Naive thymus-derived CD4-positive, alpha-beta T cell (primary cell): ENCODE results near the gene DLG2. TPM values are rescaled to one million over a fixed set of nuclear protein-coding genes. Genes with fewer than 3 reads are reported as not detected.

Source experiments
- ATAC-seq: fragments of 150-1000 bp; cut with Tn5 transposase; 2 replicates; pipeline ENCODE4 v1.10.0; 2021; ENCODE audit warnings: mild to moderate bottlenecking, moderate library complexity
- CTCF ChIA-PET: fragments of 350-600 bp; sonication (Branson Sonifier 250); formaldehyde crosslinking; loops from one replicate; lab custom pipeline; 2021; ENCODE audit warnings: antibody characterized with exemption; lab: Charles Lee
- POLR2A ChIA-PET: fragments of 350-600 bp; sonication (Branson Sonifier 250); formaldehyde crosslinking; loops from one replicate; lab custom pipeline; 2021; ENCODE audit warnings: antibody characterized with exemption, inconsistent platforms; lab: Charles Lee
- DNase-seq, 9 donors: peaks; one replicate each; pipeline versions ENCODE4 v3.0.0 to v3.0.0-alpha.2; 2020 to 2022; ENCODE audit warnings: mixed read lengths in 1 of 9
- H3K27ac ChIP-seq: one replicate; pipeline ENCODE4 v1.7.0; 2013; ENCODE audit warnings: mild to moderate bottlenecking, low read depth, low read length, moderate library complexity
- H3K27me3 ChIP-seq, 2 donors: one replicate each; pipeline ENCODE4 v1.7.0; 2013; ENCODE audit warnings: low read length in 2 of 2, mild to moderate bottlenecking in 2 of 2, moderate library complexity in 2 of 2; ENCODE audit not compliant: control insufficient read depth in 2 of 2, insufficient read depth in 2 of 2
- H3K36me3 ChIP-seq, 3 experiments: 1 replicate in 2 of 3; 2 replicates in 1 of 3; pipeline ENCODE4 v1.7.0; 2013; ENCODE audit warnings: low read length in 3 of 3, mild to moderate bottlenecking in 3 of 3, moderate library complexity in 1 of 3; ENCODE audit not compliant: insufficient read depth in 3 of 3, control insufficient read depth in 2 of 3
- H3K4me1 ChIP-seq, 2 donors: one replicate each; pipeline ENCODE4 v1.7.0; 2013; ENCODE audit warnings: low read length in 2 of 2, mild to moderate bottlenecking in 2 of 2, moderate library complexity in 1 of 2; ENCODE audit not compliant: control insufficient read depth in 2 of 2, insufficient read depth in 2 of 2
- H3K4me3 ChIP-seq: 2 replicates; pipeline ENCODE4 v1.7.0; 2013; ENCODE audit warnings: mild to moderate bottlenecking, low read length
- H3K9me3 ChIP-seq, 3 experiments: 1 replicate in 2 of 3; 2 replicates in 1 of 3; pipeline ENCODE4 v1.7.0; 2013; ENCODE audit warnings: low read length in 3 of 3; ENCODE audit not compliant: control insufficient read depth in 2 of 3
- H3K27ac Mint-ChIP-seq, 9 donors: one replicate each; pipeline ENCODE4 v1.8.0; 2020 to 2022; ENCODE audit warnings: mixed read lengths in 9 of 9, mild to moderate bottlenecking in 8 of 9, moderate library complexity in 5 of 9, inconsistent platforms in 2 of 9
- H3K27me3 Mint-ChIP-seq, 5 donors: one replicate each; pipeline ENCODE4 v1.8.0; 2021 to 2022; ENCODE audit warnings: mixed read lengths in 5 of 5, mild to moderate bottlenecking in 1 of 5
- H3K36me3 Mint-ChIP-seq, 5 donors: one replicate each; pipeline ENCODE4 v1.8.0; 2020 to 2022; ENCODE audit warnings: mixed read lengths in 5 of 5, mild to moderate bottlenecking in 3 of 5, inconsistent platforms in 1 of 5
- H3K4me1 Mint-ChIP-seq, 7 donors: one replicate each; pipeline ENCODE4 v1.8.0; 2020 to 2022; ENCODE audit warnings: mixed read lengths in 7 of 7, mild to moderate bottlenecking in 3 of 7, inconsistent platforms in 1 of 7
- H3K4me3 Mint-ChIP-seq, 10 donors: one replicate each; pipeline ENCODE4 v1.8.0; 2020 to 2022; ENCODE audit warnings: mild to moderate bottlenecking in 10 of 10, mixed read lengths in 10 of 10, moderate library complexity in 6 of 10, inconsistent platforms in 2 of 10
- H3K9me3 Mint-ChIP-seq, 11 donors: one replicate each; pipeline ENCODE4 v1.8.0; 2020 to 2022; ENCODE audit warnings: mixed read lengths in 11 of 11, mild to moderate bottlenecking in 4 of 11, inconsistent platforms in 1 of 11, moderate library complexity in 1 of 11
- intact Hi-C, 2 donors: fragments of 100-400 bp; cut with micrococcal nuclease; formaldehyde crosslinking; loops; one replicate each; pipeline ENCODE4 v1.15.1; 2023
- polyA plus RNA-seq, 2 donors: library from polyadenylated mRNA; unstranded; fragments of 300-500 nt; fragmentation: Illumina TruSeq; gene quantifications; one replicate each; pipeline ENCODE4 v1.2.3, GENCODE V29; 2021
- total RNA-seq, 6 experiments: library from RNA in 5 of 6; stranded (reverse) in 5 of 6; gene quantifications; 1 replicate in 5 of 6; 2 replicates in 1 of 6; pipeline ENCODE4 v1.2.3 and lab custom pipeline; 2021 to 2026

The DLG2 gene
- total and polyA plus RNA-seq, 7 experiments from 2014 or later, result 0.64 to 6.1 (median 3.7) TPM

GRCh38 chr11:84414920-84415319 lies 1212.2 kb downstream of the DLG2 start:
- Mint-ChIP-seq H3K4me3 (no peak overlapping the region), H3K4me1 (no peaks in the 10 kb centered on the region), H3K27me3 (no peaks in the 10 kb centered on the region), H3K9me3 (peaks cover 0 to 16% (median 4%) of the 10 kb centered on the region in 11 donors), H3K36me3 (no peaks in the 10 kb centered on the region), H3K27ac (no peak overlapping the region)
- Histone ChIP-seq H3K9me3 (peaks cover 0 to 4% (median 0%) of the 10 kb centered on the region in 3 experiments), H3K27me3 (no peaks in the 10 kb centered on the region), H3K4me1 (no peaks in the 10 kb centered on the region), H3K27ac (no peak overlapping the region), H3K4me3 (no peak overlapping the region), H3K36me3 (no peaks in the 10 kb centered on the region)
- ATAC-seq (no peak), DNase-seq (no peak)
- ChIA-PET POLR2A (no interaction called here), CTCF (no interaction called here)
- intact Hi-C loops, result no loop called here

- no peak overlapping the region for H3K27ac Mint-ChIP-seq
- no peaks in the 10 kb centered on the region for H3K36me3 ChIP-seq
- ChIA-PET CTCF (no interaction called here), POLR2A (no interaction called here)
- no peak overlapping the region for H3K4me3 ChIP-seq
- H3K9me3 ChIP-seq, result peaks cover 0 to 4% (median 0%) of the 10 kb centered on the region in 3 experiments
- H3K27me3 ChIP-seq, result no peaks in the 10 kb centered on the region
- no peaks in the 10 kb centered on the region for H3K4me1 Mint-ChIP-seq
- H3K4me3 Mint-ChIP-seq, result no peak overlapping the region
- H3K27ac ChIP-seq, result no peak overlapping the region
- no peaks in the 10 kb centered on the region for H3K36me3 Mint-ChIP-seq
- no peaks in the 10 kb centered on the region for H3K27me3 Mint-ChIP-seq
- H3K4me1 ChIP-seq, result no peaks in the 10 kb centered on the region
- ATAC-seq (no peak), DNase-seq (no peak)
- intact Hi-C loops, result no loop called here
- H3K9me3 Mint-ChIP-seq, result peaks cover 0 to 19% (median 4%) of the 10 kb centered on the region in 11 donors
Measured at GRCh38 chr11:84413549-84413948, 1213.6 kb downstream of the DLG2 start.

- Mint-ChIP-seq H3K36me3 (no peaks in the 10 kb centered on the region), H3K9me3 (peaks cover 0 to 17% (median 4%) of the 10 kb centered on the region in 11 donors), H3K27ac (no peak overlapping the region), H3K4me3 (no peak overlapping the region), H3K27me3 (no peaks in the 10 kb centered on the region), H3K4me1 (no peaks in the 10 kb centered on the region)
- no peaks in the 10 kb centered on the region for H3K27me3 ChIP-seq
- intact Hi-C loops, result no loop called here
- no peaks in the 10 kb centered on the region for H3K4me1 ChIP-seq
- no peaks in the 10 kb centered on the region for H3K36me3 ChIP-seq
- CTCF ChIA-PET, result no interaction called here
- peaks cover 0 to 4% (median 0%) of the 10 kb centered on the region in 3 experiments for H3K9me3 ChIP-seq
- no peak overlapping the region for H3K4me3 ChIP-seq
- no peak overlapping the region for H3K27ac ChIP-seq
- POLR2A ChIA-PET, result no interaction called here
- no peak for ATAC-seq
- no peak for DNase-seq
Measured at GRCh38 chr11:84412862-84413261, 1214.3 kb downstream of the DLG2 start.

GRCh38 chr11:84408946-84409411 lies 1218.2 kb downstream of the DLG2 start:
- no peak overlapping the region for H3K4me3 ChIP-seq
- no peak overlapping the region for H3K27ac ChIP-seq
- H3K27ac Mint-ChIP-seq, result no peak overlapping the region
- H3K27me3 Mint-ChIP-seq, result no peaks in the 10 kb centered on the region
- H3K9me3 ChIP-seq, result no peaks in the 10 kb centered on the region
- peaks cover 0 to 24% (median 8%) of the 10 kb centered on the region in 11 donors for H3K9me3 Mint-ChIP-seq
- H3K4me1 ChIP-seq, result no peaks in the 10 kb centered on the region
- H3K27me3 ChIP-seq, result no peaks in the 10 kb centered on the region
- H3K4me3 Mint-ChIP-seq, result no peak overlapping the region
- H3K4me1 Mint-ChIP-seq, result no peaks in the 10 kb centered on the region
- ChIA-PET CTCF (no interaction called here), POLR2A (no interaction called here)
- intact Hi-C loops, result no loop called here
- ATAC-seq (no peak), DNase-seq (no peak)
- no peaks in the 10 kb centered on the region for H3K36me3 ChIP-seq
- H3K36me3 Mint-ChIP-seq, result no peaks in the 10 kb centered on the region

GRCh38 chr11:84407091-84407490 lies 1220.1 kb downstream of the DLG2 start:
- peaks cover 0 to 27% (median 14%) of the 10 kb centered on the region in 11 donors for H3K9me3 Mint-ChIP-seq
- H3K4me3 Mint-ChIP-seq, result no peak overlapping the region
- CTCF ChIA-PET, result no interaction called here
- H3K27ac Mint-ChIP-seq, result no peak overlapping the region
- no peaks in the 10 kb centered on the region for H3K27me3 Mint-ChIP-seq
- intact Hi-C loops, result no loop called here
- Histone ChIP-seq H3K27ac (no peak overlapping the region), H3K4me1 (no peaks in the 10 kb centered on the region), H3K4me3 (no peak overlapping the region), H3K27me3 (no peaks in the 10 kb centered on the region), H3K9me3 (no peaks in the 10 kb centered on the region), H3K36me3 (no peaks in the 10 kb centered on the region)
- ATAC-seq (no peak), DNase-seq (no peak)
- POLR2A ChIA-PET, result no interaction called here
- no peaks in the 10 kb centered on the region for H3K36me3 Mint-ChIP-seq
- no peaks in the 10 kb centered on the region for H3K4me1 Mint-ChIP-seq

- DNase-seq (no peak), ATAC-seq (no peak)
- no peaks in the 10 kb centered on the region for H3K36me3 ChIP-seq
- Mint-ChIP-seq H3K4me1 (no peaks in the 10 kb centered on the region), H3K36me3 (no peaks in the 10 kb centered on the region), H3K9me3 (peaks cover 0 to 7% (median 3%) of the 10 kb centered on the region in 11 donors), H3K27me3 (no peaks in the 10 kb centered on the region), H3K4me3 (no peak overlapping the region), H3K27ac (no peak overlapping the region)
- ChIA-PET POLR2A (no interaction called here), CTCF (no interaction called here)
- no peaks in the 10 kb centered on the region for H3K4me1 ChIP-seq
- no peak overlapping the region for H3K4me3 ChIP-seq
- no peaks in the 10 kb centered on the region for H3K27me3 ChIP-seq
- H3K27ac ChIP-seq, result no peak overlapping the region
- intact Hi-C loops, result no loop called here
- no peaks in the 10 kb centered on the region for H3K9me3 ChIP-seq
Measured at GRCh38 chr11:84398017-84398626, 1229.0 kb downstream of the DLG2 start.

GRCh38 chr11:84396521-84396920 lies 1230.6 kb downstream of the DLG2 start:
- H3K27me3 Mint-ChIP-seq, result no peaks in the 10 kb centered on the region
- no peaks in the 10 kb centered on the region for H3K4me1 ChIP-seq
- ATAC-seq (no peak), DNase-seq (no peak)
- H3K9me3 ChIP-seq, result no peaks in the 10 kb centered on the region
- no peaks in the 10 kb centered on the region for H3K27me3 ChIP-seq
- no peak overlapping the region for H3K27ac Mint-ChIP-seq
- H3K27ac ChIP-seq, result no peak overlapping the region
- POLR2A ChIA-PET, result no interaction called here
- no peaks in the 10 kb centered on the region for H3K4me1 Mint-ChIP-seq
- no peaks in the 10 kb centered on the region for H3K36me3 ChIP-seq
- H3K9me3 Mint-ChIP-seq, result peaks cover 0 to 10% (median 2%) of the 10 kb centered on the region in 11 donors
- H3K36me3 Mint-ChIP-seq, result no peaks in the 10 kb centered on the region
- intact Hi-C loops, result no loop called here
- CTCF ChIA-PET, result no interaction called here
- no peak overlapping the region for H3K4me3 Mint-ChIP-seq
- no peak overlapping the region for H3K4me3 ChIP-seq
